Fibroblast of skin of right quadriceps (primary cell): ENCODE results near the gene GALNT17.
A peak's percentile ranks its signal among the peaks of the same experiment; 100 is the strongest.
"Not testable (repeated sequence)": the region's sequence is repeated elsewhere in the genome, so short reads cannot be mapped to it uniquely, and the experiment has no call there.

Experiments used
- DNase-seq: peaks from one replicate; pipeline ENCODE4 v3.0.0-alpha.2; 2013

The GALNT17 gene

DNA sequence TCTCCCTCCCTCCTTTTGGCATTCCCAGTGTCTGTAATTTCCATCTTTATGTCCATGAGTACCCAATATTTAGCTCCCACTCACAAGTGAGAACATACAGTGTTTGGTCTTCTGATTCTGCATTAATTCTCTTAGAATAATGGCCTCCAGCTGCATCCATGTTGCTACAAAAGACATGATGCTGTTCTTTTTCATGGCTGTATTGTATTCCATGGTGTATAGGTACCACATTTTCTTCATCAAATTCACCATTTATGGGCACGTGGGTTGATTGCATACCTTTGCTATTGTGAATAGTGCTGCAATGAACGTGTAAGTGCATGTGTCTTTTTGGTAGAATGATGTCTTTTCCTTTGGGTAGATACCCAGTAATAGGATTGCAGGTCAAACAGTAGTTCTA is 576.8 kb downstream of the GALNT17 start:
- DNase-seq, result no peak

DNA sequence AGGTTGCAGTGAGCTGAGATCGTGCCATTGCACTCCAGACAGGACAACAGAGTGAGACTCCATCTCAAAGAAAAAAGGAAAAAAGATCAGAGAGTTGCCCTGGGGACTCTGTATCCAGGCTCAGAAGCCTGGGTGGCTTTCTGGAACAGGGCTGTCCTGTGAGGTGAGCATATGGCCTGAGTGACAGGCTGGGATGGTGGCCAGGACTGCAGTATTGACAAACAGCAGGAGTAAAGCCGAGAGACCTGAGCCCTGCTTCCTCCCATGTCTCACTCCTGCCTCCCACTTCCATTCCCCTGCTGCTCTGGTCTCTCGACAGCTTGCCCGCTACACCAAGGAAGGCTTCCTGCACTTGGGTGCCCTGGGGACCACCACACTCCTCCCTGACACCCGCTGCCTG is 578.5 kb downstream of the GALNT17 start:
- DNase-seq, result no peak

DNA sequence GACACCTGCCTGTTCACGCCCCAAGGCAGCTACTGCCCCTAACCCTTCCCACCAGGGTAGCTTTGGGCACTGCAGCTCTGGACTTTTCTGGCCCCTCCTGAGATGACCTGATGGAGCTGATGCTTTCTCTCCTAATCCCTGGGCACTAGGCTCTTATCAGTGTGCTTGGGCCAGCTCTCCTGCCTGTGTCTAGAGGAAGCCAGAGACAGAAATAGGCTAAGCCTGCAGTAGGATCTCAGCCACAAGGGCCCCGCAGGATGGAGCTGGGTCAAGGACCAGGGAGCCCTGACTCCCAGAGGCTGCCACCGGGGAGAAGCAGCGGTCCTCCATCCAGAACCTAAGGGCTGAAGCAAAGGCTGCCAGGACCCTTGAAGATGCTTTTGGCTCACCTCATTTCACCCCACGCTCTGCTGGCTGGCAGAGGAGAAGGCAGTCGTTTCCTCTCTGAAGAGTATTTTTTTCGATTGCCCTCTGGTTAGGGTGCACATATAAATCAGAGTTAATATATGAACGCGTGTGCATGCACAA is 580.8 kb downstream of the GALNT17 start:
- no peak for DNase-seq

DNA sequence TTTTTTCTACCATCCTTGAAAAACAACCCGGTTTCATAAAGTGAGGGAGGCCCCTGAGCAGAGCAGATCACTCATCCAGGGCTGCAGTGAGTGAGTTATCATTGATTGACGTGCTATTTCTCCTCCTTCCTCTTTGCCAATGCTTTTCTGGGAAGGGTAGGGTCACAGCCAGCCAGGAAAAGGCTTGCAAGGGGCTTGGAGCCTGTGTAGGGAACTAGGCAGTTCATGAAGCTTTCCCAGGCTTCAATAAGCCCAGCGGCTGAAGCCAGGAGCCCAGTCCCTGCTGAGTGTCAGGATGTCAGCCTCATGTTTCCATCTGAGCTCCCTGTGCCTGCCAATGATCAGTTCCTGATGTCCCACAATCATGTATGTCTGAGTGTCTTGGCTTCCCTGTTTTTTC is 584.7 kb downstream of the GALNT17 start:
- no peak for DNase-seq

DNA sequence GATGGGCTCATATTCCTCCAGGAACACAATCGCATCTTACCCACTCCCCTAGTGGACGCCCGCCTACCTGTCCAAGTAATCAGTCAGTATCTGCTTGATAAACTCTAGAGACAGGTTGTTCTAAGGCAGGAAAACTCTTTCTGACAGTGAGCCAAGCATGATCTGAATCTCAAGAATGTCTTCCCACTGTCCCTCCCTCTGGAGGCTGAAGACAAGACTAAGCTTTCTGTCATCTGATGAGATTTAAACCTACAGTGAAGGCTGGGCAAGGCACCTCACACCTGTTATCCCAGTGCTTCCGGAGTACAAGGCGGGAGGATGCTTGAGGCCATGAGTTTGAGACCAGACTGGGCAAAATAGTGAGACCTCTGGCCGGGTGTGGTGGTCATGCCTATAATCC is 586.6 kb downstream of the GALNT17 start:
- no peak for DNase-seq

GRCh38 chr7:71721742-71722141 is 589.8 kb downstream of the GALNT17 start:
- DNase-seq, result no peak

DNA sequence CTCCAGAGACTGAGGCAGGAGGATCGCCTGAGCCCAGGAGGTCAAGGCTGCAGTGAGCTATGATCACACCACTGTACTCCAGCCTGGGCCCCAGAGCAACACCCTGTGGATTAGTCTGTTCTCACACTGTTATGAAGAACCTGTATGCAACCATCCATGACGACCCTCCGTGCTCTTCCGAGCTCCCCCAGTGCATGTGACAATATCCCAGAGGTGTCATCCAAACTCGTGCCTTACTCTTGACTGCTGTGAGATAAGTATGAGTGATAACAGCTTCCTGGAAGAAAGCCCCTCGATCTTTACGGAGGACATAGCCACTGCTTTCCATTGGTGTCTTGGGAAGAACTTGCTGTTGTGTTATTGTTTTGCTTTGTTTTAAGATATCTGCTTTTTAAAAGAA is 591.9 kb downstream of the GALNT17 start:
- no peak for DNase-seq

DNA sequence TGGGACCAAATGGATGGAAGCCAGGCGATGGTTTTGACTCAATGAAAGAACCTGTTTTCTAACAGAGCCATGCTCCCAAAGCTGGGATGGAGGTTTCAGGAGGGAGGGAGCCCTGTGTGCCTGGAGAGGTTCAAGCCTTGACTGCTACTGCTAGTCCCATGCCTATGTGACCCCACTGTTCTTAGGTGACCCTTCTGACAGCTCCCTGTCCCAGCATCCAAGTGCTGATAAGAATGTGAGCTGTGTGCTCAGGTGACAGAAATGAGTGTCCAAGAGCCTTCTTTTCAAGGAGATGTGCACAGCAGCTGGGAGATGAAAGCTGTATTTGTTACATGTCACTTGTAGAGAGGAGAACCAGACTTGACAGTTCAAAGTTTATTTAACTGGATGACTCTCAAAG is 595.4 kb downstream of the GALNT17 start:
- no peak for DNase-seq

DNA sequence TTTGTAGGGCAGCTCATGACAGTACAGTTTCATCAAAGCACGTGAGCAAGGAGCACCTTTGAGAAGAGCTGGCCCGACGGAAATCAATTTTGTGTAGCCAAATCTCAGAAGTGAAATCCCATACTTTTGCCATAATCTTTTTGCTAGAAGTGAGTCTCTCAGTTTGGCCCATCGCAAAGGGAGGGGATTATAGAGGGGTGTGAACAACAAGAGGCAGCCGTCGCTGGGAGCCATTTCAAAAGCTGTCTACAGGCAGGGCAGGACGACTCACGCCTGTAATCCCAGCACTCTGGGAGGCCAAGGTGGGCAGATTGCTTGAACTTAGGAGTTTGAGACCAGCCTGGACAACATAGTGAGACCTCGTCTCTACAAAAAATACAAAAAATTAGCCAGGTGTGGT is 599.8 kb downstream of the GALNT17 start:
- DNase-seq, result no peak

GRCh38 chr7:71733107-71733870 is 601.3 kb downstream of the GALNT17 start:
- peak; percentile 52 for DNase-seq

DNA sequence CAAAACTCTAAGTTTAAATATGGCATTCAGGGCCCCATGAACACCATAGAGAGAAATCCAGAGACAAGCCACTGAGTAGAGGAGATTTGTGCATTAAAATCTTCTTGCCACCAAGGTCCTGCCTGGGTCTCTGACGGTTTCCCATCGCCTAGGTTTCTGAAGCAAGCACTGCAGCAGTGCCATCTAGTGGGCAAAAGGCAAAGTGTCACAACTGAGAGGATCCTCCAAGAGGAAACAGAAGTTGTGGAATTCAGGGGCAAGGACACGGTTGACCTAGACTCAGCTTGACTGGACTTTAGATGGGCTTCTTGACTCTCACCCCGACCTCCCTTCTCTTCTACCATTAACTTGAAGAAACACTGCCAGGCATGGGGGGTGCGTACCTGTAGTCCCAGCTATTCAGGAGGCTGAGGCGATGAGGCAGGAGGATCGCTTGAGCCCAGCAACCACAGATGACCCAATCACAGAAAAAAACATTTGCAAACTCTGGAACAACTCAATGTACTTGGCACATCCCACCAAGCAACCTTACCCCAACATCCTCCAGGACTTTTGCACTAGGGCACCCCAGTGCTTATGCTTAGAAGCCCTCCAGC is 604.1 kb downstream of the GALNT17 start:
- DNase-seq, result peak; percentile 52

DNA sequence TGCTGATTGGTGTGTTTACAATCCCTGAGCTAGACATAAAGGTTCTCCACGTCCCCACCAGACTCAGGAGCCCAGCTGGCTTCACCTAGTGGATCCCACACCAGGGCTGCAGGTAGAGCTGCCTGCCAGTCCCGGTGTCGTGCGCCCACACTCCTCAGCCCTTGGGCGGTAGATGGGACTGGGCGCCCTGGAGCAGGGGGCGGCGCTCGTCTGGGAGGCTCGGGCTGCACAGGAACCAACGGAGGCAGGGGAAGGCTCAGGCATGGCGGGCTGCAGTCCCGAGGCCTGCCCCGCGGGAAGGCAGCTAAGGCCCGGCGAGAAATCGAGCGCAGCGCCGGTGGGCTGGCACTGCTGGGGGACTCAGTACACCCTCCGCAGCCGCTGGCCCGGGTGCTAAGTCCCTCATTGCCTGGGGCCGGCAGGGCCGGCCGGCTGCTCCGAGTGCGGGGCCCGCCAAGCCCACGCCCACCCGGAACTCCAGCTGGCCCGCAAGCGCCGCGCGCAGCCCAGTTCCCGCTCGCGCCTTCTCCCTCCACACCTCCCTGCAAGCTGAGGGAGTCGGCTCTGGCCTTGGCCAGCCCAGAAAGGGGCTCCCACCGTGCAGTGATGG is 606.1 kb downstream of the GALNT17 start:
- not testable (repeated sequence) for DNase-seq

- no peak for DNase-seq
Measured at GRCh38 chr7:71739520-71740173, 607.7 kb downstream of the GALNT17 start.

GRCh38 chr7:71740174-71740560 is 608.2 kb downstream of the GALNT17 start:
- DNase-seq, result no peak

DNA sequence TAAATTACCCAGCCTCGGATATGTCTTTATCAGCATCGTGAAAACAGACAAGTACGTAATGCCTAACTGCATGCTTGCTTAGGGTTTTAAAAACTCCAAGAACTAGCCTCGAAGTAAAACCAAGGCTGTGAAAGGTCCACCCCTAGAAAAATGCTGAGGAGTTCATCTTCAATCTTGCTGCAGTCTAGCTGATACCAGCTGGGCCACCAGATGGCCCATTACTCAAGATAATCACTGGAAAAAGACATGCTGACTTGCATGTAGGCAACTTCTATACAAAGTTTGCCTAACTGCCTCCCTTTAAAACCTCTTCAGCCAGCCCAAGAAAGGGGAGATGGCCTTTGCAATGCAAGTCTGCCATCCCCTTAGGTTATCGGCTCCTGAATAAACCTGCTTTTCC is 614.1 kb downstream of the GALNT17 start:
- DNase-seq, result no peak

DNA sequence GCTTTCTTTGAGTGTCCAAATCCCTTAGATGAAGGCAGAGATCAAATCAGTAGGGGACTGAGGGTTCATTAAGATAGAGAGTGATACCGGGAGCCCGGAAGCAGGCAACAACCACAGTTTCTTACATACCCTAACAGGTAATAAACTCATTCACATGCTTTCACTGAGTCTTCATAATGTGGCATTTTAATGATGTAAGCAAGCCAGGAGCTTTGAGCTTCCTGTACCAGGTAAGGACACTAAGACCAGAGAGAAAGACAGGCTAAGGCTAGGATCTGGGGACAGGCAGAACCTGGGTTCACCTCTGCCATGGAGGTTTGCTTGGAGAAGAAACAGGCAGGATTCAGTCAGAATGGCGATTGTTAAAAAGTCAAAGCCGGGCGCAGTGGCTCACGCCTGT is 618.3 kb downstream of the GALNT17 start:
- no peak for DNase-seq

- DNase-seq, result peak; percentile 17
Measured at GRCh38 chr7:71752171-71752935, 620.4 kb downstream of the GALNT17 start.

GRCh38 chr7:71753236-71753635 is 621.3 kb downstream of the GALNT17 start:
- no peak for DNase-seq

GRCh38 chr7:71753956-71754664 is 622.2 kb downstream of the GALNT17 start:
- DNase-seq, result peak; percentile 19

- DNase-seq, result no peak
Measured at GRCh38 chr7:71754828-71755227, 622.9 kb downstream of the GALNT17 start.

DNA sequence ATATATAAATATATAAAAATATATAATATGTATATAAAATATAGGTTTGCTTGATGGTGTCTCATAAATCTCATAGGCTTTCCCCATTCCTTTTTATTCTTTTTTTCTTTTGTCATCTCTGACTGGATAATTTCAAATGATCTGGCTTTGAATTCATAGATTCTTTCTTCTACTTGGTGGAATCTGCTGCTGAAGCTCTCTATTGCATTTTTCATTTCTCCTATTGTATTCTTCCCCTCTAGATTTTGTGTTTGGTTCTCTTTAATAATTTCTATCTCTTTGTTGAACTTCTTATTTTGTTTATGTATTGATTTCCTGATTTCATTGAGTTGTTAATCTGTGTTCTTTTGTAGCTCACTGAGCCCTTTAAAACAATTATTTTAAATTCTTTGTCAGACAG is 629.4 kb downstream of the GALNT17 start:
- no peak for DNase-seq
